ENCODE results near the gene POC1A. TPM values are rescaled to one million over a fixed set of nuclear protein-coding genes. Genes with fewer than 3 reads are reported as not detected.

The POC1A gene
- total RNA-seq, 1 donor from 2014 or later = 1.2 TPM

DNA sequence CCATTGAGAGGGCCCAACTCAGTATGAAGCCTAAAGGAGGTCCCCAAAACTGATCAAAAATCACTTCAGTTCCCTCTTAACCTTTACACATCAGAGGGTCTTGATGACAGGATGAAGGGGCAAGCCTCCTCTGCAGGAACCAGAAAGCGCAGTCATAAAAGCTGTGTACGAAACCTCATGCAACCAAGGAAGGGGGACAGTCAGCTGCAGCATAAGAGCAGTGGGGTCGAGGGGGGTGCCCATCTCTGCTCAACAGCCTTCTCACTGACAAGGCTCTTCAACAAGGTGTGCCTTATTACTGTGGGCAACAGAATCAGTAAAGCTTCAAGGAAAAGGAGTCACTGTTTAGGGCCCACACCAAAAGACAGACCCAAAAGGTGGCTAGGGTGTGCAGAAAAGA lies 3.9 kb downstream of the POC1A start:
- Histone ChIP-seq H3K27me3 (ENCODE audit: low read depth) (no peaks in the 10 kb centered on the region), H3K36me3 (no peaks in the 10 kb centered on the region), H3K4me3 (no peak overlapping the region), H3K4me1 (peaks cover 19% of the 10 kb centered on the region), H3K9me3 (replicated peaks) (no peaks in the 10 kb centered on the region), H3K27ac (replicated peaks) (no peak overlapping the region)
- no peak for TF ChIP-seq CTCF (IDR thresholded peaks at IDR 0.05; ENCODE audit: borderline replicate concordance)
- intact Hi-C loops (cut with micrococcal nuclease) = loop anchor here (10.0 kb wide), 1 partner anchor 64 kb away; no protein-coding TSS in a partner anchor
- DNase-seq = no peak

DNA sequence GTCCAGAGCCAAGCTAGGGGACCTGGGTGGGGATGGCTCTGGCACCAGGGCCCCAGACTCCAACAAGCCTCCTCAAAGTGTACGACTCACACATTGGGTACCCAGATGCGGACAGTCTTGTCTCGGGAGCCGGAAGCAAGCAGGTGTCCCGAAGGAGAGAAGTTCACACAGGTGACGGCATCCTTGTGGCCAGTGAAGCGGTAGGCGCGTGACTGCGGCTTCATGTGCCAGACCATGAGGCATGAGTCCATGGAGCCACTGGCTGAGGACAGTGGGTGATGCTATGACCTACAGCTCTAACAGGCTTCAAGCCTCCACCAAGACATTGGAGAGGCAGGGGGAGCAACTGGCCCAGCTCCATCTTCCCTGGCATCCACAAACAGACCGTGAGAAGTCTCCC lies 4.5 kb downstream of the POC1A start:
- intact Hi-C loops (cut with micrococcal nuclease) = loop anchor here (10.0 kb wide), 1 partner anchor 65 kb away; no protein-coding TSS in a partner anchor
- Histone ChIP-seq H3K4me1 (peaks cover 14% of the 10 kb centered on the region), H3K36me3 (no peaks in the 10 kb centered on the region), H3K27me3 (ENCODE audit: low read depth) (no peaks in the 10 kb centered on the region), H3K4me3 (no peak overlapping the region), H3K27ac (replicated peaks) (no peak overlapping the region), H3K9me3 (replicated peaks) (no peaks in the 10 kb centered on the region)
- no peak for DNase-seq
- no peak for TF ChIP-seq CTCF (IDR thresholded peaks at IDR 0.05; ENCODE audit: borderline replicate concordance)

DNA sequence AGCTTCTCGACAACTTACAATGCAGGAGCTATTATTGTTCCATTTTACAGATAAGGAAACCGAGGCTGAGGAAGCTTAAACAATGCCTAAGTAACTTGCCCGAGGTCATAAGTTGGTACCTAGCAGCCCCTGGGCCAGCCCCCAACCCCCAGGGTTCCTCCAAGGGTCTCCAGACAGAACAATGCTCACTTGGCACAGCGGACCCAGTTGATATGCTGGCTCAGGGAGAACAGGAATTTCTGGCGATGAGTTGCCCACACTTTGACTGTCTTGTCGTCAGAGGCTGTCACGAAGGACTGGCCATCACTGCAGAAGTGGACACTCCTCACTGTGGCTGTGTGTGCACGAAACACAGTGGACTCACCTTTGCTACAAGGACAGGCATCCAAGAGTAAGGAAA lies 5.2 kb downstream of the POC1A start:
- TF ChIP-seq CTCF (IDR thresholded peaks at IDR 0.05; ENCODE audit: borderline replicate concordance) = no peak
- intact Hi-C loops (cut with micrococcal nuclease) = no loop called here
- Histone ChIP-seq H3K4me1 (peaks cover 11% of the 10 kb centered on the region), H3K27ac (replicated peaks) (no peak overlapping the region), H3K27me3 (ENCODE audit: low read depth) (no peaks in the 10 kb centered on the region), H3K36me3 (no peaks in the 10 kb centered on the region), H3K4me3 (no peak overlapping the region), H3K9me3 (replicated peaks) (no peaks in the 10 kb centered on the region)
- DNase-seq = no peak

GRCh38 chr3:52147804-52148203 lies 6.4 kb downstream of the POC1A start:
- Histone ChIP-seq H3K4me1 (peaks cover 6% of the 10 kb centered on the region), H3K27me3 (ENCODE audit: low read depth) (no peaks in the 10 kb centered on the region), H3K36me3 (no peaks in the 10 kb centered on the region), H3K9me3 (replicated peaks) (no peaks in the 10 kb centered on the region), H3K27ac (replicated peaks) (no peak overlapping the region), H3K4me3 (no peak overlapping the region)
- TF ChIP-seq CTCF (IDR thresholded peaks at IDR 0.05; ENCODE audit: borderline replicate concordance) = no peak
- DNase-seq = no peak
- intact Hi-C loops (cut with micrococcal nuclease) = no loop called here

GRCh38 chr3:52146811-52147210 lies 7.4 kb downstream of the POC1A start:
- intact Hi-C loops (cut with micrococcal nuclease) = no loop called here
- peak; percentile 13 for DNase-seq
- H3K36me3 ChIP-seq = no peaks in the 10 kb centered on the region

More at GRCh38 chr3:52146811-52147210, 7.4 kb downstream of the POC1A start:
- Histone ChIP-seq H3K27me3 (ENCODE audit: low read depth) (no peaks in the 10 kb centered on the region), H3K27ac (replicated peaks) (no peak overlapping the region), H3K4me3 (no peak overlapping the region), H3K4me1 (peaks cover 6% of the 10 kb centered on the region), H3K9me3 (replicated peaks) (no peaks in the 10 kb centered on the region)
- TF ChIP-seq CTCF (IDR thresholded peaks at IDR 0.05; ENCODE audit: borderline replicate concordance) = no peak

Data from left ventricle myocardium inferior (tissue), 1 donor.